Measurements from ENCODE around the gene MAP2K4. TPM values are rescaled to one million over a fixed set of nuclear protein-coding genes. Genes with fewer than 3 reads are reported as not detected.

Gene MAP2K4
- total RNA-seq, 4 donors from 2014 or later: 23.1 to 31.9 (median 31.0) TPM

- peaks cover 0 to 3% (median 0%) of the 10 kb centered on the region in 4 donors for H3K4me1 ChIP-seq
- 43% methylated on average over 2 of the region's 2 CpGs for WGBS
- H3K27me3 ChIP-seq: no peaks in the 10 kb centered on the region
- TF ChIP-seq POLR2AphosphoS5 (IDR thresholded peaks at IDR 0.05) (no peak), EP300 (IDR thresholded peaks at IDR 0.05) (no peak), POLR2A (IDR thresholded peaks at IDR 0.05; ENCODE audit: low read depth) (no peak)
- no peak overlapping the region for H3K27ac ChIP-seq (replicated peaks in 1 of 4)
- H3K36me3 ChIP-seq: peaks cover 33 to 81% (median 49%) of the 10 kb centered on the region in 4 donors
- no peak for DNase-seq (ENCODE audit: extremely low spot score)
- H3K9me3 ChIP-seq: no peaks in the 10 kb centered on the region
- intact Hi-C loops (cut with DNase I): no loop called here
- no peak overlapping the region for H3K4me3 ChIP-seq
Observed at GRCh38 chr17:12127667-12128066, 107.0 kb downstream of the MAP2K4 start.

GRCh38 chr17:12128946-12129345, 108.3 kb downstream of the MAP2K4 start:
- peaks cover 33 to 93% (median 49%) of the 10 kb centered on the region in 4 donors for H3K36me3 ChIP-seq

GRCh38 chr17:12133183-12133582, 112.5 kb downstream of the MAP2K4 start:
- no peaks in the 10 kb centered on the region for H3K9me3 ChIP-seq
- no peak for DNase-seq (ENCODE audit: extremely low spot score)
- H3K4me1 ChIP-seq: no peaks in the 10 kb centered on the region
- intact Hi-C loops (cut with DNase I): no loop called here
- H3K27ac ChIP-seq (replicated peaks in 1 of 4): no peak overlapping the region
- no peak for TF ChIP-seq CTCF (IDR thresholded peaks at IDR 0.05)
- TF ChIP-seq POLR2AphosphoS5 (IDR thresholded peaks at IDR 0.05): no peak
- TF ChIP-seq EP300 (IDR thresholded peaks at IDR 0.05): no peak
- TF ChIP-seq POLR2A (IDR thresholded peaks at IDR 0.05; ENCODE audit: low read depth): no peak
- 90% methylated on average over 6 of the region's 6 CpGs for WGBS
- H3K4me3 ChIP-seq: no peak overlapping the region
- H3K36me3 ChIP-seq: peaks cover 13 to 68% (median 31%) of the 10 kb centered on the region in 4 donors
- no peaks in the 10 kb centered on the region for H3K27me3 ChIP-seq

More at GRCh38 chr17:12128946-12129345, 108.3 kb downstream of the MAP2K4 start:
- no peaks in the 10 kb centered on the region for H3K9me3 ChIP-seq
- WGBS: 98% methylated on average over 7 of the region's 7 CpGs
- H3K4me1 ChIP-seq: no peaks in the 10 kb centered on the region
- no peak for DNase-seq (ENCODE audit: extremely low spot score)
- intact Hi-C loops (cut with DNase I): no loop called here
- no peak overlapping the region for H3K27ac ChIP-seq (replicated peaks in 1 of 4)
- no peaks in the 10 kb centered on the region for H3K27me3 ChIP-seq
- H3K4me3 ChIP-seq: no peak overlapping the region
- no peak for TF ChIP-seq CTCF (IDR thresholded peaks at IDR 0.05)
- TF ChIP-seq EP300 (IDR thresholded peaks at IDR 0.05): no peak
- no peak for TF ChIP-seq POLR2A (IDR thresholded peaks at IDR 0.05; ENCODE audit: low read depth)
- no peak for TF ChIP-seq POLR2AphosphoS5 (IDR thresholded peaks at IDR 0.05)

- Histone ChIP-seq H3K4me1 (no peaks in the 10 kb centered on the region), H3K36me3 (peaks cover 9 to 65% (median 24%) of the 10 kb centered on the region in 4 donors), H3K27me3 (no peaks in the 10 kb centered on the region), H3K27ac (replicated peaks in 1 of 4) (no peak overlapping the region), H3K9me3 (no peaks in the 10 kb centered on the region), H3K4me3 (no peak overlapping the region)
- intact Hi-C loops (cut with DNase I): no loop called here
- 72% methylated on average over 3 of the region's 3 CpGs for WGBS
- no peak for DNase-seq (ENCODE audit: extremely low spot score)
- TF ChIP-seq POLR2AphosphoS5 (IDR thresholded peaks at IDR 0.05) (no peak), EP300 (IDR thresholded peaks at IDR 0.05) (no peak), CTCF (IDR thresholded peaks at IDR 0.05) (no peak), POLR2A (IDR thresholded peaks at IDR 0.05; ENCODE audit: low read depth) (no peak)
Observed at GRCh38 chr17:12134101-12134500, 113.4 kb downstream of the MAP2K4 start.

GRCh38 chr17:12134587-12134986, 113.9 kb downstream of the MAP2K4 start:
- DNase-seq (ENCODE audit: extremely low spot score): no peak
- intact Hi-C loops (cut with DNase I): no loop called here

More at GRCh38 chr17:12134587-12134986, 113.9 kb downstream of the MAP2K4 start:
- TF ChIP-seq POLR2A (IDR thresholded peaks at IDR 0.05; ENCODE audit: low read depth): no peak
- TF ChIP-seq EP300 (IDR thresholded peaks at IDR 0.05): no peak
- no peak for TF ChIP-seq CTCF (IDR thresholded peaks at IDR 0.05)
- no peak for TF ChIP-seq POLR2AphosphoS5 (IDR thresholded peaks at IDR 0.05)
- no peak overlapping the region for H3K27ac ChIP-seq (replicated peaks in 1 of 4)
- H3K4me3 ChIP-seq: no peak overlapping the region
- no peaks in the 10 kb centered on the region for H3K4me1 ChIP-seq
- no peaks in the 10 kb centered on the region for H3K27me3 ChIP-seq
- H3K36me3 ChIP-seq: peaks cover 4 to 60% (median 20%) of the 10 kb centered on the region in 4 donors
- no peaks in the 10 kb centered on the region for H3K9me3 ChIP-seq
